H1 (cell line): Measurements from ENCODE around the gene TBCE. TPM values are rescaled to one million over a fixed set of nuclear protein-coding genes. Genes with fewer than 3 reads are reported as not detected.

Experiments
- ASH2L ChIP-seq: fragments of 200-600, 300-600 bp; sonication (generic); IDR thresholded peaks from one replicate; pipeline ENCODE4 v1.7.1; 2017; ENCODE audit warnings: low read length
- ATF2 ChIP-seq: IDR thresholded peaks from 2 replicates; pipeline ENCODE4 v1.6.1; 2012; ENCODE audit warnings: low read length, inconsistent platforms
- CHD7 ChIP-seq: fragments of 300-600 bp; sonication (generic); IDR thresholded peaks from 2 replicates; pipeline ENCODE4 v1.7.1; 2012; ENCODE audit warnings: low read length, moderate library complexity, mild to moderate bottlenecking, inconsistent platforms; ENCODE audit not compliant: insufficient replicate concordance
- EGR1 ChIP-seq: IDR thresholded peaks from 2 replicates; pipeline ENCODE4 v1.6.1; 2011; ENCODE audit warnings: low read depth, low read length, borderline replicate concordance
- JUN ChIP-seq: IDR thresholded peaks from 2 replicates; pipeline ENCODE4 v1.6.1; 2011; ENCODE audit warnings: low read depth, mild to moderate bottlenecking, improper control_type of control experiment, low read length
- MAFK ChIP-seq: IDR thresholded peaks from 2 replicates; pipeline ENCODE4 v1.6.1; 2012; ENCODE audit warnings: low read depth, mild to moderate bottlenecking, improper control_type of control experiment, low read length
- POU5F1 ChIP-seq: IDR thresholded peaks from 2 replicates; pipeline ENCODE4 v1.6.1; 2011; ENCODE audit warnings: low read depth, mild to moderate bottlenecking, low read length, moderate library complexity
- RXRA ChIP-seq: IDR thresholded peaks from 2 replicates; pipeline ENCODE4 v1.6.1; 2011; ENCODE audit warnings: low read depth, mild to moderate bottlenecking, low read length, moderate library complexity; ENCODE audit not compliant: insufficient read depth
- polyA plus RNA-seq, 7 experiments: library from polyadenylated mRNA; depleted of rRNA in 3 of 7; stranded (reverse) in 5 of 7; unstranded in 2 of 7; fragments of >200 nt in 5 of 7; fragments of 200-250 nt in 2 of 7; gene quantifications; 1 replicate in 5 of 7; 2 replicates in 1 of 7; 4 replicates in 1 of 7; pipeline versions ENCODE4 v1.2.1 to v1.2.3, GENCODE V29; 2011 to 2013; ENCODE audit warnings: missing spikeins in 2 of 7, mixed read lengths in 2 of 7
- total RNA-seq: library from RNA; stranded (reverse); fragmentation: NEBNext Ultra II Directional; extraction: Animal tissue kit (Norgen Biotek cat#: 25700); gene quantifications from 2 replicates; pipeline ENCODE4 v1.2.1, GENCODE V29; 2021

Gene TBCE
- total and polyA plus RNA-seq, 2 of the 8 experiments (the other 6 are each of a cell fraction or from before 2014, with no cell fraction given), result 22.7 to 42.9 TPM

GRCh38 chr1:235460770-235461169 lies 93.5 kb downstream of the TBCE start (continued):
- TF ChIP-seq CHD7 (no peak), ASH2L (no peak), EGR1 (no peak), MAFK (no peak), POU5F1 (no peak), ATF2 (no peak), JUN (no peak), RXRA (no peak)
